AG08396 (cell line): ENCODE results near the gene GLS.

Experiments used
- DNase-seq: peaks from one replicate; pipeline ENCODE4 v3.0.0; 2012; ENCODE audit warnings: low spot score, mixed read lengths

The GLS gene

GRCh38 chr2:190887089-190887488 is 6.5 kb downstream of the GLS start:
- no peak for DNase-seq

- DNase-seq: no peak
These were observed 7.8 kb downstream of the GLS start for GRCh38 chr2:190888449-190888848.

- DNase-seq: no peak
These were observed 8.7 kb downstream of the GLS start for GRCh38 chr2:190889175-190889943.

- no peak for DNase-seq
These were observed 10.8 kb downstream of the GLS start for GRCh38 chr2:190891372-190891771.

- DNase-seq: no peak
These were observed 11.3 kb downstream of the GLS start for GRCh38 chr2:190891889-190892288.

- DNase-seq: no peak
These were observed 12.5 kb downstream of the GLS start for GRCh38 chr2:190893157-190893556.

GRCh38 chr2:190896477-190896876 is 15.9 kb downstream of the GLS start:
- no peak for DNase-seq

- DNase-seq: no peak
These were observed 23.3 kb downstream of the GLS start for GRCh38 chr2:190903693-190904450.

- no peak for DNase-seq
These were observed 24.1 kb downstream of the GLS start for GRCh38 chr2:190904640-190905261.

GRCh38 chr2:190908532-190908931 is 27.9 kb downstream of the GLS start:
- DNase-seq: no peak

- DNase-seq: no peak
These were observed 29.1 kb downstream of the GLS start for GRCh38 chr2:190909680-190910079.

GRCh38 chr2:190910341-190911136 is 29.9 kb downstream of the GLS start:
- DNase-seq: no peak

GRCh38 chr2:190911813-190912212 is 31.2 kb downstream of the GLS start:
- DNase-seq: no peak

GRCh38 chr2:190912726-190913125 is 32.1 kb downstream of the GLS start:
- DNase-seq: no peak

GRCh38 chr2:190913725-190914124 is 33.1 kb downstream of the GLS start:
- no peak for DNase-seq

GRCh38 chr2:190916829-190917228 is 36.2 kb downstream of the GLS start:
- DNase-seq: no peak

- DNase-seq: no peak
These were observed 39.5 kb downstream of the GLS start for GRCh38 chr2:190920085-190920484.

GRCh38 chr2:190922376-190922775 is 41.8 kb downstream of the GLS start:
- no peak for DNase-seq

GRCh38 chr2:190927301-190927700 is 46.7 kb downstream of the GLS start:
- no peak for DNase-seq

GRCh38 chr2:190929919-190930318 is 49.3 kb downstream of the GLS start:
- DNase-seq: no peak

- DNase-seq: no peak
These were observed 49.8 kb downstream of the GLS start for GRCh38 chr2:190930411-190930810.

- DNase-seq: no peak
These were observed 51.9 kb downstream of the GLS start for GRCh38 chr2:190932514-190932913.
